ENCODE data around the gene S1PR2.
"Not testable (repeated sequence)": the region's sequence is repeated elsewhere in the genome, so short reads cannot be mapped to it uniquely, and the experiment has no call there.

DNA sequence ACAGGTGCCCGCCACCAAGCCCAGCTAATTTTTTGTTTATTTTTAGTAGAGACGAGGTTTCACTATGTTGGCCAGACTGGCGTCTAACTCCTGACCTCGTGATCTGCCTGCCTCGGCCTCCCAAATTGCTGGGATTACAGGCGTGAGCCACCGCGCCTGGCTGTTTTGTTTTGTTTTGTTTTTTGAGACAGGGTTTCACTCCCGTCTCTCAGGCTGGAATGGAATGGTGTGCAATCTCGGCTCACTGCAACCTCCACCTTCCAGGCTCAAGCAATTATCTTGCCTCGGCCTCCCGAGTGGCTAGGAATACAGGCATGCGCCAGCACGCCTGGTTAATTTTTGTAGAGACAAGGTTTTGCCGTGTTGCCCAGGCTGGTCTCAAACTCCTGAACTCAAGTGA is 31.0 kb downstream of the S1PR2 start:
- TF ChIP-seq, protein P1, sequence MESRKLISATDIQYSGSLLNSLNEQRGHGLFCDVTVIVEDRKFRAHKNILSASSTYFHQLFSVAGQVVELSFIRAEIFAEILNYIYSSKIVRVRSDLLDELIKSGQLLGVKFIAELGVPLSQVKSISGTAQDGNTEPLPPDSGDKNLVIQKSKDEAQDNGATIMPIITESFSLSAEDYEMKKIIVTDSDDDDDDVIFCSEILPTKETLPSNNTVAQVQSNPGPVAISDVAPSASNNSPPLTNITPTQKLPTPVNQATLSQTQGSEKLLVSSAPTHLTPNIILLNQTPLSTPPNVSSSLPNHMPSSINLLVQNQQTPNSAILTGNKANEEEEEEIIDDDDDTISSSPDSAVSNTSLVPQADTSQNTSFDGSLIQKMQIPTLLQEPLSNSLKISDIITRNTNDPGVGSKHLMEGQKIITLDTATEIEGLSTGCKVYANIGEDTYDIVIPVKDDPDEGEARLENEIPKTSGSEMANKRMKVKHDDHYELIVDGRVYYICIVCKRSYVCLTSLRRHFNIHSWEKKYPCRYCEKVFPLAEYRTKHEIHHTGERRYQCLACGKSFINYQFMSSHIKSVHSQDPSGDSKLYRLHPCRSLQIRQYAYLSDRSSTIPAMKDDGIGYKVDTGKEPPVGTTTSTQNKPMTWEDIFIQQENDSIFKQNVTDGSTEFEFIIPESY (IDR thresholded peaks at IDR 0.05), result not testable (repeated sequence)
- TF ChIP-seq FOXA2 (IDR thresholded peaks at IDR 0.05); RAD21 (IDR thresholded peaks at IDR 0.05); GABPA (IDR thresholded peaks at IDR 0.05 in 1 of 2, conservative IDR thresholded peaks at IDR 0.05 in 1 of 2); JUND (IDR thresholded peaks at IDR 0.05): not testable (repeated sequence)
- TF ChIP-seq, protein P2, sequence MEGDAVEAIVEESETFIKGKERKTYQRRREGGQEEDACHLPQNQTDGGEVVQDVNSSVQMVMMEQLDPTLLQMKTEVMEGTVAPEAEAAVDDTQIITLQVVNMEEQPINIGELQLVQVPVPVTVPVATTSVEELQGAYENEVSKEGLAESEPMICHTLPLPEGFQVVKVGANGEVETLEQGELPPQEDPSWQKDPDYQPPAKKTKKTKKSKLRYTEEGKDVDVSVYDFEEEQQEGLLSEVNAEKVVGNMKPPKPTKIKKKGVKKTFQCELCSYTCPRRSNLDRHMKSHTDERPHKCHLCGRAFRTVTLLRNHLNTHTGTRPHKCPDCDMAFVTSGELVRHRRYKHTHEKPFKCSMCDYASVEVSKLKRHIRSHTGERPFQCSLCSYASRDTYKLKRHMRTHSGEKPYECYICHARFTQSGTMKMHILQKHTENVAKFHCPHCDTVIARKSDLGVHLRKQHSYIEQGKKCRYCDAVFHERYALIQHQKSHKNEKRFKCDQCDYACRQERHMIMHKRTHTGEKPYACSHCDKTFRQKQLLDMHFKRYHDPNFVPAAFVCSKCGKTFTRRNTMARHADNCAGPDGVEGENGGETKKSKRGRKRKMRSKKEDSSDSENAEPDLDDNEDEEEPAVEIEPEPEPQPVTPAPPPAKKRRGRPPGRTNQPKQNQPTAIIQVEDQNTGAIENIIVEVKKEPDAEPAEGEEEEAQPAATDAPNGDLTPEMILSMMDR (IDR thresholded peaks at IDR 0.05; ENCODE audit: low read depth, low read length, missing input control), result not testable (repeated sequence)
- TF ChIP-seq, protein P3, sequence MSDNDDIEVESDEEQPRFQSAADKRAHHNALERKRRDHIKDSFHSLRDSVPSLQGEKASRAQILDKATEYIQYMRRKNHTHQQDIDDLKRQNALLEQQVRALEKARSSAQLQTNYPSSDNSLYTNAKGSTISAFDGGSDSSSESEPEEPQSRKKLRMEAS (IDR thresholded peaks at IDR 0.05), result not testable (repeated sequence)
